HepG2 (cell line): ENCODE data around the gene CNOT8. TPM values are rescaled to one million over a fixed set of nuclear protein-coding genes. Genes with fewer than 3 reads are reported as not detected.

Experiments
- CBX1 ChIP-seq: IDR thresholded peaks from one replicate; pipeline ENCODE4 v1.6.1; 2016; ENCODE audit warnings: antibody characterized with exemption, low read depth
- DDIT3 ChIP-seq: sonication (generic); formaldehyde crosslinking; IDR thresholded peaks from 2 replicates; pipeline ENCODE4 v1.4.0; 2020; ENCODE audit warnings: mild to moderate bottlenecking, missing genetic modification reagents
- DPF2 ChIP-seq: sonication (generic); formaldehyde crosslinking; IDR thresholded peaks from 2 replicates; pipeline ENCODE4 v1.4.0; 2020; ENCODE audit warnings: mild to moderate bottlenecking, low read depth, missing genetic modification reagents, borderline replicate concordance
- GRHL1 ChIP-seq: sonication (generic); formaldehyde crosslinking; conservative IDR thresholded peaks from 2 replicates; pipeline ENCODE4 v1.8.0; 2022; ENCODE audit warnings: missing genetic modification reagents
- JUND ChIP-seq: sonication (generic); formaldehyde crosslinking; IDR thresholded peaks from 2 replicates; pipeline ENCODE4 v1.8.0; 2022; ENCODE audit warnings: mild to moderate bottlenecking, missing genetic modification reagents
- KAT2B ChIP-seq: fragments of 150-350 bp; IDR thresholded peaks from 2 replicates; pipeline ENCODE4 v1.6.1; 2014; ENCODE audit warnings: low read depth, low read length, borderline replicate concordance
- KDM4B ChIP-seq: sonication (generic); formaldehyde crosslinking; IDR thresholded peaks from 2 replicates; pipeline ENCODE4 v1.4.0; 2020; ENCODE audit warnings: missing genetic modification reagents
- SALL1 ChIP-seq: sonication (generic); formaldehyde crosslinking; IDR thresholded peaks from 2 replicates; pipeline ENCODE4 v1.8.0; 2022; ENCODE audit warnings: mild to moderate bottlenecking, missing genetic modification reagents
- SMARCE1 ChIP-seq: fragments of 450-650 bp; IDR thresholded peaks from 2 replicates; pipeline ENCODE4 v1.6.1; 2017; ENCODE audit warnings: borderline replicate concordance
- SNAPC5 ChIP-seq: sonication (generic); formaldehyde crosslinking; IDR thresholded peaks from 2 replicates; pipeline ENCODE4 v1.8.1; 2023; ENCODE audit warnings: mild to moderate bottlenecking, missing genetic modification reagents, borderline replicate concordance
- SOX5 ChIP-seq: IDR thresholded peaks from 2 replicates; pipeline ENCODE4 v1.6.1; 2016; ENCODE audit warnings: borderline replicate concordance
- STAG1 ChIP-seq: sonication (generic); formaldehyde crosslinking; IDR thresholded peaks from 2 replicates; pipeline ENCODE4 v1.4.0; 2020; ENCODE audit warnings: missing genetic modification reagents
- TBX3 ChIP-seq: fragments of 450-650 bp; IDR thresholded peaks from 2 replicates; pipeline ENCODE4 v1.6.1; 2017; ENCODE audit warnings: antibody characterized with exemption, mild to moderate bottlenecking, inconsistent platforms, borderline replicate concordance
- TFAP4 ChIP-seq: sonication (generic); IDR thresholded peaks from 2 replicates; pipeline ENCODE4 v1.6.1; 2016; ENCODE audit warnings: low read depth, borderline replicate concordance
- TSC22D2 ChIP-seq: sonication (generic); formaldehyde crosslinking; IDR thresholded peaks from 2 replicates; pipeline ENCODE4 v1.5.1; 2020; ENCODE audit warnings: missing genetic modification reagents, mild to moderate bottlenecking, borderline replicate concordance
- ZBTB26 ChIP-seq: IDR thresholded peaks from 2 replicates; pipeline ENCODE4 v1.6.1; 2016; ENCODE audit warnings: missing compliant biosample characterization, missing genetic modification reagents, borderline replicate concordance
- ZFP36 ChIP-seq: fragments of 150-350 bp; IDR thresholded peaks from 2 replicates; pipeline ENCODE4 v1.6.1; 2018; ENCODE audit warnings: borderline replicate concordance, low read length, low read depth; ENCODE audit not compliant: partially characterized antibody
- ZNF501 ChIP-seq: sonication (generic); formaldehyde crosslinking; IDR thresholded peaks from 2 replicates; pipeline ENCODE4 v1.5.1; 2020; ENCODE audit warnings: mild to moderate bottlenecking, moderate library complexity, missing genetic modification reagents
- ZNF576 ChIP-seq: sonication (generic); formaldehyde crosslinking; IDR thresholded peaks from 2 replicates; pipeline ENCODE4 v1.4.0; 2020; ENCODE audit warnings: mild to moderate bottlenecking, missing genetic modification reagents
- ZNF607 ChIP-seq: sonication (generic); formaldehyde crosslinking; IDR thresholded peaks from 2 replicates; pipeline ENCODE4 v1.5.1; 2020; ENCODE audit warnings: missing genetic modification reagents, mild to moderate bottlenecking, borderline replicate concordance
- ZNF710 ChIP-seq: sonication (generic); formaldehyde crosslinking; IDR thresholded peaks from 2 replicates; pipeline ENCODE4 v1.5.0; 2020; ENCODE audit warnings: mild to moderate bottlenecking, missing genetic modification reagents, borderline replicate concordance
- ZNF772 ChIP-seq: sonication (generic); formaldehyde crosslinking; IDR thresholded peaks from 2 replicates; pipeline ENCODE4 v1.5.0; 2020; ENCODE audit warnings: mild to moderate bottlenecking, missing genetic modification reagents
- ZNF850 ChIP-seq: sonication (generic); formaldehyde crosslinking; conservative IDR thresholded peaks from 2 replicates; pipeline ENCODE4 v1.9.0; 2021; ENCODE audit warnings: mild to moderate bottlenecking, missing genetic modification reagents
- polyA plus RNA-seq, 8 experiments: library from polyadenylated mRNA; depleted of rRNA in 3 of 8; stranded (reverse) in 7 of 8; unstranded in 1 of 8; fragments of >200 nt; fragmentation: Illumina TruSeq in 4 of 8; extraction: Trizol in 4 of 8; gene quantifications; 2 replicates each; pipeline versions ENCODE4 v1.2.1 to v1.2.3, GENCODE V29; 2011 to 2016; ENCODE audit warnings: low read depth in 4 of 8, missing spikeins in 1 of 8, mixed read lengths in 1 of 8; ENCODE audit not compliant: insufficient read depth in 1 of 8
- total RNA-seq, 5 experiments: library from RNA; depleted of rRNA; stranded (reverse); fragments of >200 nt; fragmentation: Illumina TruSeq; extraction: Trizol; gene quantifications; 2 replicates each; pipeline ENCODE4 v1.2.3, GENCODE V29; 2016; ENCODE audit warnings: low read depth in 1 of 5

CNOT8 gene
- total and polyA plus RNA-seq, 2 of the 13 experiments (the other 11 are each of a cell fraction or from before 2014, with no cell fraction given): 37.1 to 74.9 TPM

GRCh38 chr5:154860123-154860522, 1.7 kb downstream of the CNOT8 start (continued):
- no peak for TF ChIP-seq DDIT3
- no peak for TF ChIP-seq ZNF576
- TF ChIP-seq TFAP4: no peak; the same call in 1 of the 2 replicates
- peak; percentile 61 for TF ChIP-seq ZNF501 (CRISPR knock-in tag)
- TF ChIP-seq ZFP36: no peak
- TF ChIP-seq ZNF710 (CRISPR knock-in tag): no peak; the same call in 1 of the 2 replicates
- no peak for TF ChIP-seq GRHL1 (CRISPR knock-in tag)
- peak; percentile 26 for TF ChIP-seq CBX1
- peak; percentile 71 for TF ChIP-seq DPF2
- 0 out of 2 replicates have a peak, but pooled peaks have one; percentile 21 for TF ChIP-seq SNAPC5 (CRISPR knock-in tag)
- 0 out of 2 replicates have a peak, but pooled peaks have one; percentile 45 for TF ChIP-seq ZNF607 (CRISPR knock-in tag)
- peak; percentile 17; the same call in 1 of the 2 replicates for TF ChIP-seq STAG1 (CRISPR knock-in tag)
- no peak for TF ChIP-seq ZNF850 (CRISPR knock-in tag)
- peak; percentile 15; the same call in 1 of the 2 replicates for TF ChIP-seq SOX5 (CRISPR knock-in tag)
- no peak for TF ChIP-seq JUND (CRISPR knock-in tag)
- TF ChIP-seq KDM4B: no peak
- TF ChIP-seq SALL1 (CRISPR knock-in tag): peak; percentile 85
- TF ChIP-seq ZNF772 (CRISPR knock-in tag): no peak
- TF ChIP-seq ZBTB26 (CRISPR knock-in tag): no peak
- no peak for TF ChIP-seq TBX3
- TF ChIP-seq KAT2B: no peak
- TF ChIP-seq SMARCE1: no peak
- no peak for TF ChIP-seq TSC22D2
